HEK293T (cell line): Measurements from ENCODE around the gene PDE7B.

Experiments used
- CTCF ChIA-PET: fragments of 350-600 bp; formaldehyde crosslinking; extraction: SDS; loops from one replicate; lab custom pipeline; 2021; ENCODE audit warnings: antibody characterized with exemption, inconsistent platforms; lab: Yijun Ruan, JAX
- POLR2A ChIA-PET: fragments of 350-600 bp; formaldehyde crosslinking; extraction: SDS; loops from one replicate; lab custom pipeline; 2020; ENCODE audit warnings: antibody characterized with exemption, inconsistent platforms; lab: Yijun Ruan, JAX
- DNase-seq: peaks from one replicate; pipeline ENCODE4 v3.0.0; 2012; ENCODE audit warnings: mixed read lengths; ENCODE audit errors: extremely low spot score
- ARNT ChIP-seq: fragments of 450-650 bp; IDR thresholded peaks from 2 replicates; pipeline ENCODE4 v1.6.1; 2017; ENCODE audit warnings: mild to moderate bottlenecking
- BHLHE40 ChIP-seq: fragments of 450-650 bp; IDR thresholded peaks from 2 replicates; pipeline ENCODE4 v1.6.1; 2016; ENCODE audit warnings: mild to moderate bottlenecking, moderate library complexity, borderline replicate concordance
- CTBP1 ChIP-seq: fragments of 450-650 bp; IDR thresholded peaks from 2 replicates; pipeline ENCODE4 v1.6.1; 2016; ENCODE audit warnings: borderline replicate concordance
- ELF4 ChIP-seq: fragments of 450-650 bp; IDR thresholded peaks from 2 replicates; pipeline ENCODE4 v1.6.1; 2017; ENCODE audit warnings: antibody characterized with exemption
- FOXA1 ChIP-seq: fragments of 450-650 bp; IDR thresholded peaks from 2 replicates; pipeline ENCODE4 v1.6.1; 2016; ENCODE audit warnings: mild to moderate bottlenecking
- FOXK2 ChIP-seq: fragments of 450-650 bp; IDR thresholded peaks from 2 replicates; pipeline ENCODE4 v1.6.1; 2016; ENCODE audit warnings: mild to moderate bottlenecking
- FOXM1 ChIP-seq: fragments of 450-650 bp; IDR thresholded peaks from 2 replicates; pipeline ENCODE4 v1.6.1; 2017; ENCODE audit warnings: mild to moderate bottlenecking, borderline replicate concordance
- HDGF ChIP-seq: fragments of 450-650 bp; IDR thresholded peaks from 2 replicates; pipeline ENCODE4 v1.6.1; 2017; ENCODE audit warnings: antibody characterized with exemption, borderline replicate concordance
- L3MBTL2 ChIP-seq: fragments of 450-650 bp; conservative IDR thresholded peaks from 2 replicates; pipeline ENCODE4 v1.6.1; 2016; ENCODE audit warnings: mild to moderate bottlenecking
- LEF1 ChIP-seq: fragments of 450-650 bp; IDR thresholded peaks from 2 replicates; pipeline ENCODE4 v1.6.1; 2017; ENCODE audit warnings: mild to moderate bottlenecking, borderline replicate concordance
- NFRKB ChIP-seq: fragments of 450-650 bp; IDR thresholded peaks from 2 replicates; pipeline ENCODE4 v1.6.1; 2016; ENCODE audit warnings: mild to moderate bottlenecking, moderate library complexity
- PKNOX1 ChIP-seq: fragments of 450-650 bp; IDR thresholded peaks from 2 replicates; pipeline ENCODE4 v1.6.1; 2016
- SP1 ChIP-seq: fragments of 450-650 bp; IDR thresholded peaks from 2 replicates; pipeline ENCODE4 v1.6.1; 2017
- SUZ12 ChIP-seq: fragments of 450-650 bp; IDR thresholded peaks from 2 replicates; pipeline ENCODE4 v1.6.1; 2016; ENCODE audit warnings: mild to moderate bottlenecking
- TARDBP ChIP-seq: fragments of 450-650 bp; IDR thresholded peaks from 2 replicates; pipeline ENCODE4 v1.6.1; 2016
- ZNF384 ChIP-seq: fragments of 450-650 bp; IDR thresholded peaks from 2 replicates; pipeline ENCODE4 v1.6.1; 2016

The PDE7B gene

GRCh38 chr6:135935941-135936601, 84.6 kb downstream of the PDE7B start:
- no peak for DNase-seq
- ChIA-PET CTCF (no interaction called here), POLR2A (no interaction called here)
- no peak for TF ChIP-seq CTBP1
- no peak for TF ChIP-seq TARDBP
- TF ChIP-seq ELF4: no peak
- TF ChIP-seq ARNT: no peak
- no peak for TF ChIP-seq LEF1

GRCh38 chr6:135936606-135937005, 85.1 kb downstream of the PDE7B start:
- POLR2A ChIA-PET: no interaction called here
- DNase-seq: no peak
- no peak for TF ChIP-seq FOXK2
- no peak for TF ChIP-seq FOXA1
- TF ChIP-seq PKNOX1: no peak
- no peak for TF ChIP-seq SUZ12
- TF ChIP-seq BHLHE40: no peak
- no peak for TF ChIP-seq ELF4
- no peak for TF ChIP-seq ARNT
- no peak for TF ChIP-seq HDGF
- no peak for TF ChIP-seq FOXM1
- TF ChIP-seq LEF1: no peak
- TF ChIP-seq TARDBP: no peak
- TF ChIP-seq ZNF384: no peak
- no peak for TF ChIP-seq CTBP1
- no peak for TF ChIP-seq SP1
- no peak for TF ChIP-seq NFRKB
- no peak for TF ChIP-seq L3MBTL2

GRCh38 chr6:135937106-135937505, 85.6 kb downstream of the PDE7B start:
- ChIA-PET POLR2A (no interaction called here), CTCF (interaction anchor here (0.7 kb wide), 1 partner anchor 515 kb away, joined by 3 read pairs; no protein-coding TSS in a partner anchor)
- TF ChIP-seq ELF4: no peak
- TF ChIP-seq SP1: no peak
- no peak for TF ChIP-seq FOXK2
- no peak for TF ChIP-seq SUZ12
- TF ChIP-seq ARNT: no peak
- TF ChIP-seq PKNOX1: no peak
- TF ChIP-seq ZNF384: no peak
- DNase-seq: no peak

More at GRCh38 chr6:135936606-135937005, 85.1 kb downstream of the PDE7B start:
- CTCF ChIA-PET: interaction anchor here (0.7 kb wide), 1 partner anchor 514 kb away, joined by 3 read pairs; no protein-coding TSS in a partner anchor

DNA sequence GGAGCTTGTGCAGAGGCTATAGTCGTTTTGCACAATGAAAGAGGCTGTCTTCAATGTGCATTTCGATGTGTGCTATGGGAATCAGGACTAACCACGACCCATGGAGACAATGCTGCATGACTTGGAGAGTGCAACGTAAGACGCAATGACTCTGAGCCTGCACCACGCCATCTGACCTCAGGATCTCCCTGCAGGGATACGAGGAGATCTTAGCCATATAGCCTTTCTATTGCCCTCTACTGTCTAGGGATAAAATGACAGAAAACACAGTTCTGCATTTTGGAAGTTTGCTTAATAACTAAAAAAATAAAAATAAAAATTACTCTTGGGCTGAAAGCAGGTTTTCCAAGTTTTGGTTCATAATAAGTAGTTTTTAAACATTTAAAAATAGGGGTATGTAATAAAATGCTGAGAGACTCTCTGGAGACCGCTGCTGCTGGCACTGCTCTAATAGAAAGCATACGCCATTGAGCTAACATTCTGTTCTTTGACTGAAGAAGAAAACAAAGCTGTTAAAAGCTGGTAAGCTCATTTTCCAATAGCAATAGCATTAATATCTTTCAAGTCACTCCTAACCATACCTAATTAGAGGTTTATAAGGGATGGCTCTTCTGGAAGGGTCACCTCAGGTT, 87.2 kb downstream of the PDE7B start:
- peak; percentile 61 for DNase-seq
- POLR2A ChIA-PET: no interaction called here

GRCh38 chr6:135939208-135939591, 87.7 kb downstream of the PDE7B start:
- CTCF ChIA-PET: interaction anchor here (2.2 kb wide), 1 partner anchor 287 kb away, joined by 5 read pairs; no protein-coding TSS in a partner anchor

More for the DNA sequence above, 87.2 kb downstream of the PDE7B start:
- CTCF ChIA-PET: interaction anchor here (0.5 to 2.2 kb wide), 2 partner anchors 288 to 375 kb away, joined by 4 to 5 read pairs; no protein-coding TSS in a partner anchor
- TF ChIP-seq SP1 (no peak), FOXA1 (no peak), CTBP1 (no peak), HDGF (no peak), TARDBP (no peak), ZNF384 (no peak), PKNOX1 (no peak), NFRKB (no peak), L3MBTL2 (no peak), LEF1 (no peak), BHLHE40 (no peak), FOXM1 (no peak), SUZ12 (no peak), ELF4 (no peak), ARNT (no peak), FOXK2 (no peak)

More at GRCh38 chr6:135939208-135939591, 87.7 kb downstream of the PDE7B start:
- POLR2A ChIA-PET: no interaction called here
- DNase-seq: no peak
- TF ChIP-seq ELF4 (no peak), FOXK2 (no peak), L3MBTL2 (no peak), BHLHE40 (no peak), SUZ12 (no peak), TARDBP (no peak), CTBP1 (no peak), ZNF384 (no peak)
